Spinal cord (tissue), 10 donors: ENCODE measurements around the gene TEX14. TPM values are rescaled to one million over a fixed set of nuclear protein-coding genes. Genes with fewer than 3 reads are reported as not detected.

ENCODE experiments used
- DNase-seq, 6 donors: peaks; one replicate each; pipeline versions ENCODE4 v3.0.0 to v3.0.0-alpha.2; 2013 to 2015; ENCODE audit warnings: low spot score in 6 of 6, low read depth in 4 of 6
- H3K27ac ChIP-seq: one replicate; pipeline ENCODE4 v1.5.1; 2013; ENCODE audit warnings: low read depth, low read length, control low read depth
- H3K27me3 ChIP-seq: one replicate; pipeline ENCODE4 v1.6.1; 2013; ENCODE audit warnings: low read length; ENCODE audit not compliant: control insufficient read depth, insufficient read depth
- H3K36me3 ChIP-seq: one replicate; pipeline ENCODE4 v1.6.1; 2013; ENCODE audit warnings: low read length; ENCODE audit not compliant: control insufficient read depth, insufficient read depth
- H3K4me1 ChIP-seq: one replicate; pipeline ENCODE4 v1.6.1; 2013; ENCODE audit warnings: low read length; ENCODE audit not compliant: control insufficient read depth, insufficient read depth
- H3K4me3 ChIP-seq: one replicate; pipeline ENCODE4 v1.5.1; 2013; ENCODE audit warnings: low read depth, low read length, control low read depth
- H3K9me3 ChIP-seq: one replicate; pipeline ENCODE4 v1.6.1; 2013; ENCODE audit warnings: low read length; ENCODE audit not compliant: control insufficient read depth, insufficient read depth
- WGBS: methylation state at CpG from one replicate; pipeline ENCODE4 v1.1.5; 2013; ENCODE audit warnings: missing lambda C conversion rate; ENCODE audit not compliant: insufficient coverage; 5-methylcytosine and 5-hydroxymethylcytosine counted together
- polyA plus RNA-seq, 2 donors: library from polyadenylated mRNA; unstranded; fragments of 120-200 nt; gene quantifications; one replicate each; pipeline ENCODE4 v1.2.1, GENCODE V29; 2013; ENCODE audit not compliant: insufficient read length in 2 of 2
- total RNA-seq, 2 donors: library from RNA; depleted of rRNA in 1 of 2; stranded (reverse); fragments of 120-200 nt in 1 of 2; fragments of >200 nt in 1 of 2; gene quantifications; one replicate each; pipeline versions ENCODE4 v1.2.3 to v1.2.4, GENCODE V29; 2013 to 2014
- donor health status: healthy.

TEX14 gene
- total and polyA plus RNA-seq, 4 donors, result 0.30 to 1.3 (median 0.61) TPM

GRCh38 chr17:58710948-58711552 lies 19.2 kb upstream of the TEX14 start:
- peak; percentile 21 to 92 (median 60) for DNase-seq
- Histone ChIP-seq H3K4me1 (no peaks in the 10 kb centered on the region), H3K9me3 (no peaks in the 10 kb centered on the region), H3K27ac (no peak overlapping the region), H3K4me3 (no peak overlapping the region), H3K36me3 (peaks cover 24% of the 10 kb centered on the region), H3K27me3 (no peaks in the 10 kb centered on the region)
- WGBS, result no CpG with 5 or more reads among the region's 4 CpGs

GRCh38 chr17:58706351-58707140 lies 14.7 kb upstream of the TEX14 start:
- Histone ChIP-seq H3K27me3 (no peaks in the 10 kb centered on the region), H3K4me3 (no peak overlapping the region), H3K36me3 (peaks cover 27% of the 10 kb centered on the region), H3K9me3 (no peaks in the 10 kb centered on the region), H3K27ac (no peak overlapping the region), H3K4me1 (no peaks in the 10 kb centered on the region)
- WGBS, result 100% methylated on average over 1 of the region's 3 CpGs
- no peak for DNase-seq

- H3K4me3 ChIP-seq, result no peak overlapping the region
- WGBS, result no CpG with 5 or more reads among the region's 2 CpGs
- H3K9me3 ChIP-seq, result no peaks in the 10 kb centered on the region
- no peaks in the 10 kb centered on the region for H3K4me1 ChIP-seq
- H3K36me3 ChIP-seq, result peaks cover 39% of the 10 kb centered on the region
- no peak overlapping the region for H3K27ac ChIP-seq
- H3K27me3 ChIP-seq, result no peaks in the 10 kb centered on the region
- no peak for DNase-seq
Measured at GRCh38 chr17:58703916-58704286, 12.1 kb upstream of the TEX14 start.

GRCh38 chr17:58703137-58703915 lies 11.5 kb upstream of the TEX14 start:
- no CpG with 5 or more reads among the region's 4 CpGs for WGBS
- peaks cover 39% of the 10 kb centered on the region for H3K36me3 ChIP-seq
- H3K27me3 ChIP-seq, result no peaks in the 10 kb centered on the region
- H3K4me3 ChIP-seq, result no peak overlapping the region
- H3K27ac ChIP-seq, result no peak overlapping the region
- no peak for DNase-seq
- no peaks in the 10 kb centered on the region for H3K9me3 ChIP-seq
- H3K4me1 ChIP-seq, result no peaks in the 10 kb centered on the region

GRCh38 chr17:58702708-58703107 lies 10.9 kb upstream of the TEX14 start:
- Histone ChIP-seq H3K9me3 (no peaks in the 10 kb centered on the region), H3K27me3 (no peaks in the 10 kb centered on the region), H3K4me3 (no peak overlapping the region), H3K36me3 (peaks cover 39% of the 10 kb centered on the region), H3K27ac (no peak overlapping the region), H3K4me1 (no peaks in the 10 kb centered on the region)
- DNase-seq, result no peak
- WGBS, result 100% methylated on average over 3 of the region's 8 CpGs

GRCh38 chr17:58702045-58702476 lies 10.2 kb upstream of the TEX14 start:
- WGBS, result 77% methylated on average over 2 of the region's 5 CpGs
- H3K27ac ChIP-seq, result no peak overlapping the region
- no peak overlapping the region for H3K4me3 ChIP-seq
- no peaks in the 10 kb centered on the region for H3K4me1 ChIP-seq
- peaks cover 40% of the 10 kb centered on the region for H3K36me3 ChIP-seq
- no peaks in the 10 kb centered on the region for H3K27me3 ChIP-seq
- H3K9me3 ChIP-seq, result no peaks in the 10 kb centered on the region
- DNase-seq, result no peak

GRCh38 chr17:58699771-58700170 lies 7.9 kb upstream of the TEX14 start:
- 99% methylated on average over 11 of the region's 11 CpGs for WGBS
- no peak overlapping the region for H3K27ac ChIP-seq
- peaks cover 35% of the 10 kb centered on the region for H3K36me3 ChIP-seq
- H3K4me1 ChIP-seq, result no peaks in the 10 kb centered on the region
- H3K4me3 ChIP-seq, result no peak overlapping the region
- no peak for DNase-seq
- H3K9me3 ChIP-seq, result no peaks in the 10 kb centered on the region
- H3K27me3 ChIP-seq, result no peaks in the 10 kb centered on the region

GRCh38 chr17:58694826-58695225 lies 3.0 kb upstream of the TEX14 start:
- Histone ChIP-seq H3K4me1 (peaks cover 9% of the 10 kb centered on the region), H3K27ac (no peak overlapping the region), H3K36me3 (peaks cover 4% of the 10 kb centered on the region), H3K9me3 (no peaks in the 10 kb centered on the region), H3K4me3 (no peak overlapping the region), H3K27me3 (no peaks in the 10 kb centered on the region)
- no peak for DNase-seq
- no CpG with 5 or more reads among the region's 1 CpG for WGBS

- Histone ChIP-seq H3K9me3 (no peaks in the 10 kb centered on the region), H3K36me3 (peaks cover 2% of the 10 kb centered on the region), H3K4me1 (peaks cover 9% of the 10 kb centered on the region), H3K27ac (no peak overlapping the region), H3K27me3 (no peaks in the 10 kb centered on the region), H3K4me3 (no peak overlapping the region)
- WGBS, result 98% methylated on average over 7 of the region's 8 CpGs
- no peak for DNase-seq
Measured at GRCh38 chr17:58694302-58694701, 2.5 kb upstream of the TEX14 start.
